Endothelial cell of umbilical vein (primary cell): ENCODE data around the gene EHMT1. TPM values are rescaled to one million over a fixed set of nuclear protein-coding genes. Genes with fewer than 3 reads are reported as not detected.

Source experiments
- BruUV-seq: library from RNA; stranded (reverse); fragments of 400-500 nt; replicated peaks from 2 replicates; lab custom pipeline; 2021; lab: Mats Ljungman, UMichigan
- CTCF ChIA-PET: fragments of 300-600, 350-600 bp; sonication (Branson Sonifier 250); formaldehyde crosslinking; loops from one replicate; lab custom pipeline; 2021; ENCODE audit warnings: antibody characterized with exemption, inconsistent platforms; lab: Charles Lee
- POLR2A ChIA-PET: fragments of 300-600, 350-600 bp; sonication (Branson Sonifier 250); formaldehyde crosslinking; loops from one replicate; lab custom pipeline; 2021; ENCODE audit warnings: antibody characterized with exemption, inconsistent platforms; lab: Charles Lee
- DNase-seq: peaks from one replicate; pipeline ENCODE4 v3.0.0-alpha.2; 2011; ENCODE audit warnings: low read depth, low spot score
- FAIRE-seq: peaks from 2 replicates; lab custom pipeline; 2011; peaks lifted over from hg19 to GRCh38; lab: Jason Lieb, UNC
- H2AFZ ChIP-seq: 2 replicates; pipeline ENCODE4 v1.6.0; 2012; ENCODE audit warnings: low read depth, low read length, control low read depth, inconsistent platforms
- H3K27ac ChIP-seq: 2 replicates; pipeline ENCODE4 v1.5.1; 2011; ENCODE audit warnings: low read depth, mild to moderate bottlenecking, control low read depth, low read length, moderate library complexity; ENCODE audit not compliant: insufficient read depth
- H3K27me3 ChIP-seq, 2 experiments: 2 replicates each; pipeline versions ENCODE4 v1.6.0 to v1.6.1; 2011; ENCODE audit warnings: low read length in 2 of 2, mixed read lengths in 1 of 2; ENCODE audit not compliant: control insufficient read depth in 2 of 2, insufficient read depth in 2 of 2
- H3K36me3 ChIP-seq, 2 experiments: 2 replicates in 1 of 2; 3 replicates in 1 of 2; pipeline ENCODE4 v1.5.1; 2011; ENCODE audit warnings: low read length in 2 of 2, mild to moderate bottlenecking in 1 of 2, moderate library complexity in 1 of 2; ENCODE audit not compliant: control insufficient read depth in 2 of 2, insufficient read depth in 2 of 2; ENCODE audit errors: extremely low read depth in 1 of 2
- H3K4me1 ChIP-seq: 3 replicates; pipeline ENCODE4 v1.5.1; 2011; ENCODE audit warnings: mild to moderate bottlenecking, low read length; ENCODE audit not compliant: control insufficient read depth, insufficient read depth; ENCODE audit errors: extremely low read depth
- H3K4me2 ChIP-seq: 2 replicates; pipeline ENCODE4 v1.6.1; 2011; ENCODE audit warnings: low read length, control low read depth, mixed read lengths; ENCODE audit not compliant: insufficient read depth
- H3K4me3 ChIP-seq, 3 experiments: fragments of 200-600 bp in 1 of 3; sonication (generic), shearing (Covaris generic) in 1 of 3; replicated peaks in 1 of 3; 2 replicates each; pipeline ENCODE4 v1.5.1; 2011 to 2016; ENCODE audit warnings: control low read depth in 3 of 3, low read length in 3 of 3, mild to moderate bottlenecking in 2 of 3, inconsistent platforms in 1 of 3, low read depth in 1 of 3, moderate library complexity in 1 of 3; ENCODE audit not compliant: insufficient read depth in 1 of 3
- H3K79me2 ChIP-seq: 2 replicates; pipeline ENCODE4 v1.6.0; 2012; ENCODE audit warnings: low read length, inconsistent platforms; ENCODE audit not compliant: control insufficient read depth, insufficient read depth
- H3K9ac ChIP-seq: replicated peaks from 2 replicates; pipeline ENCODE3; 2011; ENCODE audit warnings: low read length, control low read depth; ENCODE audit not compliant: insufficient read depth; ENCODE audit errors: extremely low read depth
- H3K9me1 ChIP-seq: replicated peaks from 3 replicates; pipeline ENCODE4 v1.6.0; 2011; ENCODE audit warnings: mild to moderate bottlenecking, low read length; ENCODE audit not compliant: control insufficient read depth, insufficient read depth; ENCODE audit errors: extremely low read depth
- H3K9me3 ChIP-seq: replicated peaks from 2 replicates; pipeline ENCODE4 v1.5.1; 2012; ENCODE audit warnings: low read length, inconsistent platforms; ENCODE audit not compliant: control insufficient read depth, insufficient read depth
- H4K20me1 ChIP-seq: replicated peaks from 2 replicates; pipeline ENCODE3; 2011; ENCODE audit warnings: mild to moderate bottlenecking, low read length; ENCODE audit not compliant: control insufficient read depth, insufficient read depth; ENCODE audit errors: extremely low read depth
- EZH2 ChIP-seq: IDR thresholded peaks from 2 replicates; pipeline ENCODE4 v1.6.1; 2012; ENCODE audit warnings: borderline replicate concordance, low read depth, mild to moderate bottlenecking, moderate library complexity, low read length, inconsistent platforms; ENCODE audit not compliant: severe bottlenecking
- GATA2 ChIP-seq: IDR thresholded peaks from 2 replicates; pipeline ENCODE4 v1.7.0; 2011; ENCODE audit warnings: low read depth, mild to moderate bottlenecking, moderate library complexity, mixed read lengths, low read length; ENCODE audit not compliant: insufficient read length, insufficient read depth
- POLR2A ChIP-seq: IDR thresholded peaks from 2 replicates; pipeline ENCODE4 v1.6.1; 2012; ENCODE audit warnings: low read depth, mild to moderate bottlenecking, control low read depth, low read length
- POLR2AphosphoS5 ChIP-seq: IDR thresholded peaks from 2 replicates; pipeline ENCODE4 v1.6.1; 2012; ENCODE audit warnings: low read depth, mild to moderate bottlenecking, control low read depth, low read length, moderate library complexity; ENCODE audit not compliant: insufficient read depth
- dilution Hi-C: fragments of 300-500 bp; cut with MboI; formaldehyde crosslinking; loops from one replicate; pipeline ENCODE4 v1.15.0; 2019; ENCODE audit warnings: low sequenced_read_pairs; ENCODE audit not compliant: extremely low pct_ligation_motif_present
- intact Hi-C: fragments of 100-400 bp; cut with micrococcal nuclease; formaldehyde crosslinking; loops from one replicate; pipeline ENCODE4 v1.10.0; 2022
- polyA plus RNA-seq, 4 experiments: library from polyadenylated mRNA; depleted of rRNA in 3 of 4; stranded (reverse) in 3 of 4; unstranded in 1 of 4; fragments of >200 nt; gene quantifications; 2 replicates each; pipeline versions ENCODE4 v1.2.1 to v1.2.3, GENCODE V29; 2011 to 2012; ENCODE audit warnings: missing spikeins in 1 of 4
- total RNA-seq: library from RNA; stranded (reverse); gene quantifications from 2 replicates; pipeline ENCODE4 v1.2.3, GENCODE V29; 2021
- TF ChIP-seq, protein P1 (sequence below), 2 donors: IDR thresholded peaks; 1 replicate in 1 of 2; 2 replicates in 1 of 2; pipeline ENCODE4 v1.5.1; 2011; ENCODE audit warnings: low read length in 2 of 2, mild to moderate bottlenecking in 2 of 2, moderate library complexity in 2 of 2, control low read depth in 1 of 2, inconsistent platforms in 1 of 2, low read depth in 1 of 2; ENCODE audit not compliant: insufficient read depth in 1 of 2; ENCODE audit errors: extremely low read depth in 1 of 2

The EHMT1 gene
- total and polyA plus RNA-seq, 2 donors (not counting 3 experiments of a cell fraction or from before 2014, with no cell fraction given): 48.2 to 104 TPM

- Histone ChIP-seq H3K4me3 (no peak overlapping the region), H3K27me3 (no peaks in the 10 kb centered on the region), H4K20me1 (no peaks in the 10 kb centered on the region), H2AFZ (no peak overlapping the region), H3K4me2 (no peak overlapping the region), H3K79me2 (peaks cover 78% of the 10 kb centered on the region), H3K9me3 (no peaks in the 10 kb centered on the region), H3K36me3 (no peaks in the 10 kb centered on the region), H3K4me1 (no peaks in the 10 kb centered on the region), H3K27ac (no peak overlapping the region), H3K9me1 (no peaks in the 10 kb centered on the region), H3K9ac (no peak overlapping the region)
- TF ChIP-seq POLR2AphosphoS5 (no peak), GATA2 (no peak), POLR2A (no peak), EZH2 (no peak)
- TF ChIP-seq, protein P1, sequence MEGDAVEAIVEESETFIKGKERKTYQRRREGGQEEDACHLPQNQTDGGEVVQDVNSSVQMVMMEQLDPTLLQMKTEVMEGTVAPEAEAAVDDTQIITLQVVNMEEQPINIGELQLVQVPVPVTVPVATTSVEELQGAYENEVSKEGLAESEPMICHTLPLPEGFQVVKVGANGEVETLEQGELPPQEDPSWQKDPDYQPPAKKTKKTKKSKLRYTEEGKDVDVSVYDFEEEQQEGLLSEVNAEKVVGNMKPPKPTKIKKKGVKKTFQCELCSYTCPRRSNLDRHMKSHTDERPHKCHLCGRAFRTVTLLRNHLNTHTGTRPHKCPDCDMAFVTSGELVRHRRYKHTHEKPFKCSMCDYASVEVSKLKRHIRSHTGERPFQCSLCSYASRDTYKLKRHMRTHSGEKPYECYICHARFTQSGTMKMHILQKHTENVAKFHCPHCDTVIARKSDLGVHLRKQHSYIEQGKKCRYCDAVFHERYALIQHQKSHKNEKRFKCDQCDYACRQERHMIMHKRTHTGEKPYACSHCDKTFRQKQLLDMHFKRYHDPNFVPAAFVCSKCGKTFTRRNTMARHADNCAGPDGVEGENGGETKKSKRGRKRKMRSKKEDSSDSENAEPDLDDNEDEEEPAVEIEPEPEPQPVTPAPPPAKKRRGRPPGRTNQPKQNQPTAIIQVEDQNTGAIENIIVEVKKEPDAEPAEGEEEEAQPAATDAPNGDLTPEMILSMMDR (IDR thresholded peaks at IDR 0.05; ENCODE audit: extremely low read depth in 1 of 2, insufficient read depth in 1 of 2, low read depth in 1 of 2, low read length in 2 of 2): no peak
- POLR2A ChIA-PET: interaction anchor here (0.5 kb wide), 1 partner anchor 10 kb away, joined by 5 read pairs; no protein-coding TSS in a partner anchor
- intact Hi-C loops (no loop called here), dilution Hi-C loops (no loop called here)
- no TSS peak for BruUV-seq
- CTCF ChIA-PET: no interaction called here
- DNase-seq (no peak), FAIRE-seq (peak; percentile 50)
Measured at GRCh38 chr9:137700911-137701310, 82.1 kb downstream of the EHMT1 start.
